ENCODE measurements around the gene ANKRD53. TPM values are rescaled to one million over a fixed set of nuclear protein-coding genes. Genes with fewer than 3 reads are reported as not detected.
"Not testable (repeated sequence)": the region's sequence is repeated elsewhere in the genome, so short reads cannot be mapped to it uniquely, and the experiment has no call there.

ANKRD53 gene
- total and polyA plus RNA-seq, 5 donors = 0.71 to 3.1 (median 1.1) TPM

DNA sequence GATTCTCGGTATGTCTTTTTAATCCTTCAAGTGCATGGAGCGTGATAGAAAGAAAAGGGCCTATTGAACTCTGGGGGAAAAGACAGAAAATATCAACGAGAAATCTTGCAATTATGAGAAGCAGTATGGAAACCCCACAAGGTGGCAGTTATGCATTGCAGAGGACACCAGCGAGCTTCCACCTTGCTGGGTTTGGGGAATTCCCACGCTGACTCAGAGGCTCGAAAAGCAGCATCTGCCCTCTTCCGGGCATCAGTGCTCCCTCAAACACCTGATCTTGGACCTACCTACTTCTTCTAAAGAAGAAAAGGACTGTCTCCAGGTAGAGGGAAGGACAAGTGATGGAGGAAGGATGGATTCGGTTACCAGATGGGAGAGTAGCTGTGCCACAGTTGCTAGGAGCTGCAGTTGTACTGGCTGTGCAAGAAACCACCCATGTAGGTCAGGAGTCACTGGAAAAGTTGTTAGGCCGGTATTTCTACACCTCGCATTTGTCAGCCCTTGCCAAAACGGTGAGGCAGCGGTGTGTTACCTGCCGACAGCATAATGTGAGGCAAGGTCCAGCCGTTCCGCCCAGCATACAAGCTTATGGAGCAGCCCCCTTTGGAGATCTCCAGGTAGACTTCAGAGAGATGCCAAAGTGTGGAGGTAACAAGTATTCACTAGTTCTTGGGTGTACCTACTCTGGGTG lies 45.3 kb downstream of the ANKRD53 start:
- intact Hi-C loops (cut with DNase I); H3K4me3 ChIP-seq (ENCODE audit: low read length); H3K27me3 ChIP-seq (ENCODE audit: control insufficient read depth, insufficient read depth); H3K27ac ChIP-seq (ENCODE audit: low read length); ATAC-seq; DNase-seq; H3K9me3 ChIP-seq (ENCODE audit: control insufficient read depth, low read length); H3K4me1 ChIP-seq (ENCODE audit: control insufficient read depth, insufficient read depth, low read length): not testable (repeated sequence)
- 74% methylated on average over 15 of the region's 15 CpGs for WGBS

Other genes with a start within 250 kb of the ANKRD53 start
- 1 to 10 TPM in 1 of 4 donors, under 1 TPM in 3; 0.40 to 1.3 (median 0.60) TPM for gene ADD2, start 210.4 kb upstream of the ANKRD53 start, total RNA-seq
- gene ADD2, start 210.4 kb upstream of the ANKRD53 start, polyA plus RNA-seq = 0.45 TPM
- gene FIGLA, start 188.0 kb upstream of the ANKRD53 start, total RNA-seq = not detected
- not detected for gene FIGLA, start 188.0 kb upstream of the ANKRD53 start, polyA plus RNA-seq
- under 1 TPM in 3 of 4 donors, not detected in 1; 0.12 to 0.40 (median 0.17) TPM for gene CLEC4F, start 158.0 kb upstream of the ANKRD53 start, total RNA-seq
- gene CLEC4F, start 158.0 kb upstream of the ANKRD53 start, polyA plus RNA-seq = 0.36 TPM
- under 1 TPM in 3 of 4 donors, not detected in 1; 0.20 to 0.23 (median 0.21) TPM for gene CD207, start 142.8 kb upstream of the ANKRD53 start, total RNA-seq
- gene CD207, start 142.8 kb upstream of the ANKRD53 start, polyA plus RNA-seq = 0.18 TPM
- gene VAX2, start 78.1 kb upstream of the ANKRD53 start, total RNA-seq = 1 to 10 TPM in 1 of 4 donors, under 1 TPM in 2, not detected in 1; 0.37 to 1.0 (median 0.65) TPM
- 1.2 TPM for gene VAX2, start 78.1 kb upstream of the ANKRD53 start, polyA plus RNA-seq
- under 1 TPM in 2 of 4 donors, not detected in 2; 0.26 to 0.84 TPM for gene ATP6V1B1, start 42.7 kb upstream of the ANKRD53 start, total RNA-seq
- 0.93 TPM for gene ATP6V1B1, start 42.7 kb upstream of the ANKRD53 start, polyA plus RNA-seq
- 10 to 100 TPM; 43.4 to 59.4 (median 51.0) TPM for gene TEX261, start 16.2 kb downstream of the ANKRD53 start, total RNA-seq
- gene TEX261, start 16.2 kb downstream of the ANKRD53 start, polyA plus RNA-seq = 37.7 TPM
- 10 to 100 TPM; 50.1 to 63.1 (median 57.8) TPM for gene NAGK, start 90.0 kb downstream of the ANKRD53 start, total RNA-seq
- 53.5 TPM for gene NAGK, start 90.0 kb downstream of the ANKRD53 start, polyA plus RNA-seq
- 10 to 100 TPM; 25.0 to 32.6 (median 28.8) TPM for gene MCEE, start 151.6 kb downstream of the ANKRD53 start, total RNA-seq
- gene MCEE, start 151.6 kb downstream of the ANKRD53 start, polyA plus RNA-seq = 44.2 TPM
- 10 to 100 TPM; 19.1 to 22.3 (median 21.2) TPM for gene MPHOSPH10, start 152.0 kb downstream of the ANKRD53 start, total RNA-seq
- 23.4 TPM for gene MPHOSPH10, start 152.0 kb downstream of the ANKRD53 start, polyA plus RNA-seq
- 10 to 100 TPM; 21.5 to 34.5 (median 30.9) TPM for gene PAIP2B, start 248.5 kb downstream of the ANKRD53 start, total RNA-seq
- gene PAIP2B, start 248.5 kb downstream of the ANKRD53 start, polyA plus RNA-seq = 14.2 TPM

All from right cardiac atrium (tissue), 5 donors.